ENCODE data around the gene BCL2. TPM values are rescaled to one million over a fixed set of nuclear protein-coding genes. Genes with fewer than 3 reads are reported as not detected.

Gene BCL2
- total RNA-seq, 1 donor from 2014 or later: 7.7 TPM

DNA sequence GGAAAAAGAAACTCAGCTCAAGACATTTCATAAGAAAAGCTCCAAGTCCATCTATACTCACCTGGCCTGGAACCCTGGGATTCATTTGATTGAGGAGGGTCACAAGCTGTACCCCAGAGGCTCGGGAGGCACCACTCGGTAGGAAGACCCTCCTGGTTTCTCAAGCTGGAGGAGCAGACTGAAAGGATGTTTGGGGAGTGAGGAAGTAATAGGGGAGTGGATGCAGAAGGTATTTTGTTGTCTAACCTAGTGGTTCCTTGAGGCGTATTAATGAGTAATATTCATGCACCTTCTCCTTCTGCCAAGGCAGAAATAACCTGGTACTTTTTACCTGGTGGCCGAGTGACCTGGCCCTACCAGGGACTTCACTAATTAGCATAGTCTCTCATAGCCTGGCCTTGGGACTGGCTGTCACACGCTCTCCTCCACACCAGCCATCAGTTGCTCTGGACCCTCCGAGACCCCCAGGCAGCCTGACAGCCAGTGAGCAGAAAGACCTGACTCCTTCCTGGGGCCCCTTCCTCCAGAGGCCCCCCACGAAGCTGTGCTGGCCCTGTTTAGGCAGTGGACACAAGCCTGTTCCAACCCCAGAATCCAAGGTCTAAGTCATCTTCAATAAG, 161.4 kb downstream of the BCL2 start:
- intact Hi-C loops (cut with micrococcal nuclease): loop anchor here (10.0 kb wide), 1 partner anchor 133 kb away; no protein-coding TSS in a partner anchor
- DNase-seq (no peak), ATAC-seq (no peak)

- intact Hi-C loops (cut with micrococcal nuclease): loop anchor here (10.0 kb wide), 1 partner anchor 133 kb away; no protein-coding TSS in a partner anchor
- ATAC-seq (no peak), DNase-seq (no peak)
Measured at GRCh38 chr18:63157293-63158011, 162.1 kb downstream of the BCL2 start.

DNA sequence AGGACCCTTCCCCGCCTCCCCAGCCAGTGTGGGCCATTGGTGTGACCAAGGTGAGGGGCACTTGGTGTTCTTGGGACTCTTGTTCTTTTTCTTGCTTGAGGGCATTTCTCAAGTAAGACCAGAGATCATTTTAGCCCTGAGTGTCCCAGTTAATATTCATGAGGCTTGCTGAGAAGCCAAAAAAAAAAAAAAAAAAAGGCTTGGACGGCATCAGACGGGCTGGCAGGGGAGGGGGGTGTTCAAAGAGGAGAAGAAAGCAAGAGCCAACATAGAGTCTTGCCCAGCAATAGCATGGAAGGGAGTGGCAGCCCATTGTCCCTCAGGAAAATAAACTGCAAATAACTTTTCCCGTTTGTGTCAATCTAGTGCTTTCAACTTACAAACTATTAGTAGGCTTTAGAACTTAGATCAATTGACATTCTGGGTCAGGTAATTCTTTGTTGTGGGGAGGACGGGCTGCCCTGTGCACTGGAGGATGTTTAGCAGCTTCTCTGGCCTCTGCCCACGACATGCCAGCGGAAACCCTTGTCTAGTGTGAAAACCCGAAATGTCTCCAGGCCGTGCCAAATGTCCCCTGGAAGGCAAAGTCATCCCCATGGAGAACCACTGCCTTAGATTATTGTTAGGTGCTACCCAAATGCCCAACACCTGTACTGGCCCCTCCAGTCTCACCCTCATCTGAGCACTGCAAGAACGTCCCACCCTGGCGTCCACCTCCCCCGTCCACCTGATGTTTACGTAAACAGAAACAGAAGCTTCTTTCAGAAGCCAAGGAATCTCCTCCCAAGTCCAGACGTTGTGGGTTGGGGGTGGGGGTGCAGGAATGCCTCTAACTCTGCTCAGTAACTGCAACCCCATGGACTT, 163.4 kb downstream of the BCL2 start:
- no peak for ATAC-seq
- intact Hi-C loops (cut with micrococcal nuclease): loop anchor here (10.0 kb wide), 1 partner anchor 131 kb away; no protein-coding TSS in a partner anchor
- no peak for DNase-seq

GRCh38 chr18:63155169-63155852, 164.3 kb downstream of the BCL2 start:
- intact Hi-C loops (cut with micrococcal nuclease): loop anchor here (10.0 kb wide), 1 partner anchor 131 kb away; no protein-coding TSS in a partner anchor
- DNase-seq (peak; percentile 63), ATAC-seq (peak; percentile 89)

GRCh38 chr18:63154350-63155152, 165.0 kb downstream of the BCL2 start:
- DNase-seq: no peak
- no peak for ATAC-seq
- intact Hi-C loops (cut with micrococcal nuclease): loop anchor here (10.0 kb wide), 1 partner anchor 130 kb away; no protein-coding TSS in a partner anchor

DNA sequence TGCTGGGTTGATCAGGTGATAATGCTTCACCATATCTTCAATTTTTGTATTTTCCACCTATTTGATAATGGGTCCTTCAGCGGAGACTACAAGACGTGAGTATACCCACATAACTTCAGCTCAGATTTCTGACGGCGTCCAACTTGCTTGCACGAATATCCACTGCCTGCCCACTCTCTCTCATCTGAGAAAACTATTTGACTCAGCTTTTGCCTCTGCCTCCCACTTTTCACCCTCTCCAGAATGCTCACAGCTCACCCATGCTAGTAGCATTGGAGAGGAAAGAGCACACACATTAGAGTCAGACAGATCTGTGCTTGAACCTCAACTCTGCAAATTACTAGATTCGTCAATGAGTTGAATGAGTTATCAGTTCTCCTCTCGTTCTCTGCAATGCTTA, 166.8 kb downstream of the BCL2 start:
- no peak for ATAC-seq
- no peak for DNase-seq
- intact Hi-C loops (cut with micrococcal nuclease): loop anchor here (10.0 kb wide), 1 partner anchor 128 kb away; no protein-coding TSS in a partner anchor

DNA sequence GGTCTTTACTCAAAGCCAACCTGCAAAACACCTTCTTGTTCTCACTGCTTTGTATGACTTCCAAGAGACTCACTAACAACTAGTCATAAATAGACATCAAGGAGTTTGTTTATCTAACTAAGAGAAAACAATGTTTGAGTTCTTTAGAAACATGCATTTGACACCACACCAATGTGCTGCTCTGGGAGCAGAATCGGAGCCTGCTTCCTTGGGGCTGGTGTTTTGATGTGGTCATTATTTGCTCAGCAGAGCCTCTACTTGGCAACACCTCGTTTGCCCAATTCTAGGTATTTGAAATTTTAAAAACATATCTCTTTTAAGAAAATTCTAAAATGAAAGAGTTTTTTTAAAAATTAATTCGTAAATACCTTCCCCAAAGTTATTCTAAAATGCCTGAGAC, 167.5 kb downstream of the BCL2 start:
- DNase-seq: no peak
- ATAC-seq: no peak
- intact Hi-C loops (cut with micrococcal nuclease): loop anchor here (10.0 kb wide), 1 partner anchor 127 kb away; no protein-coding TSS in a partner anchor

DNA sequence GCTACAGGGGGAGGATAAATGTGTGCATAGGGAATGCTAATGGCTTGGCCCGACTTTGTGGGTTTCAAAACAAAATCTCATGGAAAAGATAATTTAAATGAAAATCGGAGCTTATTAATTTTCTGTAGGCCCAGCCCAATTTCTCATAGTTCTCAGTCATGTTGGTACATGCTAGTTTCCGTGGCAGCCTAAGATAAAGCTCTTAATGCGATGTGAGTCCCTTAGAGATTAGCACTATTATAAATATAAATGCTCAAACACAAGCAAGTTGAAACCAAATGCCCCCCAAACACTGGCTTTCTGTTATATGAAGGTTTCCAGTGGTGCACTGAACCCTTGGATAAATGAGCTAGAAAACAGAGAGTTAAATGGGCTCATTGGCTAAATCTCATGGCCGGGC, 168.0 kb downstream of the BCL2 start:
- intact Hi-C loops (cut with micrococcal nuclease): loop anchor here (10.0 kb wide), 1 partner anchor 127 kb away; no protein-coding TSS in a partner anchor
- DNase-seq: no peak
- no peak for ATAC-seq

GRCh38 chr18:63150942-63151421, 168.6 kb downstream of the BCL2 start:
- ATAC-seq (no peak), DNase-seq (no peak)
- intact Hi-C loops (cut with micrococcal nuclease): loop anchor here (10.0 kb wide), 1 partner anchor 126 kb away; no protein-coding TSS in a partner anchor

- no peak for ATAC-seq
- intact Hi-C loops (cut with micrococcal nuclease): loop anchor here (10.0 kb wide), 1 partner anchor 126 kb away; no protein-coding TSS in a partner anchor
Measured at GRCh38 chr18:63150326-63150725, 169.2 kb downstream of the BCL2 start.

GRCh38 chr18:63149302-63149587, 170.3 kb downstream of the BCL2 start:
- ATAC-seq: peak; percentile 62
- no peak for DNase-seq
- intact Hi-C loops (cut with micrococcal nuclease): no loop called here

More at GRCh38 chr18:63150326-63150725, 169.2 kb downstream of the BCL2 start:
- DNase-seq: no peak

- intact Hi-C loops (cut with micrococcal nuclease): no loop called here
- peak; percentile 69 for ATAC-seq
- DNase-seq: peak; percentile 55
Measured at GRCh38 chr18:63148449-63149301, 170.9 kb downstream of the BCL2 start.

DNA sequence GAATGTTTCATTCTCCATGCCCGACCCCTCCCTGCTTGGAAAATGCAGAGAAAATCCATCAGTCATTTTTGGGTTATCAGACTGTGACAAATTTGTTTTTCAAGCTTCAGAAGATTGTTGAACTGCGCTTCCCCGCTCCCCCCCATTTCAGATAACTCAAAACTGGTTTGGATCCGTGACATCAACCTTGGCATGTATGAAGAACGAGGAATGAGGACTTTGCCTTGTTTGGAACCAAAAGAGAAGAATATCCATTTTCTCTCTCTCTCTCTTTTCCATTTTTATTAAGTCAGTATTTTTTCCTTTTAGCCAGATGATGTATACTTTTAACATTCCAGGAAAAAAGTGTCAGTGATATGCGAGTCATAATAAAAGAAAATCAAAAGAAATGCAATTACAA, 171.6 kb downstream of the BCL2 start:
- DNase-seq (no peak), ATAC-seq (no peak)
- intact Hi-C loops (cut with micrococcal nuclease): no loop called here

GRCh38 chr18:63146828-63147409, 172.7 kb downstream of the BCL2 start:
- DNase-seq (no peak), ATAC-seq (no peak)
- intact Hi-C loops (cut with micrococcal nuclease): no loop called here

DNA sequence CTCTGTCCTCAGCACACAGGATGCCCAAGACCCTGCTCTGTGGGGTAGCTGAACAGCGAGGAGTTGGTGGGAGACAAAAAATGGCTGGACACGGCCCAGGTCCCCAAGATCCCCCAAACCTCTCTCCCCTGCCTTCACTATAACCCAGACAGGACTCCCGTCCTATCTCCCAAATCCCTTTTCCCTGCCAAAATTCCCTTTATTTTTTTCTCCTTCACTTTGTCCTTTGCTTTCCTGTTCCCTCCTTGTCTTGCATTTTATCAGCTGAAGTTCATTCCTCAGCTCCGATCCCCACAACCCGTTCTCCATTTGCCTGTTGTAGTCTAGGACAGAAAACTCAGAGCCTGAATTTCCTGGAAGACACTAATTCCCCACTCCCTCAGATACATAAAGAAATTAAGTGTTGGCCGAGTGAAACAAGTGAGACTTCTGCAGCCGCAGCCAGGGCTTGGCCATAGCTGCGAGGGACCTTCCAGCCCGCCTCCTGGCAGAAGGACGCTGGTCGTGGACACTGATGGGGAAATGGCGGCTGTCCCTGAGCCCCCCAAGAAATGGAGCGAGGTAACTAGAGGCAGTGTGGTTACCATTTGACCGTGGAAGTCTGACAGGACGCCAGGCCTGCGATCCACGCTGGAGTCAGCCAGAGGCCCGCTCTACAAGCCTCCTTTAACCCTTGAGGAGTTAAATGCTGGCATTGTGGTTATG, 173.6 kb downstream of the BCL2 start:
- ATAC-seq: no peak
- no peak for DNase-seq
- intact Hi-C loops (cut with micrococcal nuclease): no loop called here

DNA sequence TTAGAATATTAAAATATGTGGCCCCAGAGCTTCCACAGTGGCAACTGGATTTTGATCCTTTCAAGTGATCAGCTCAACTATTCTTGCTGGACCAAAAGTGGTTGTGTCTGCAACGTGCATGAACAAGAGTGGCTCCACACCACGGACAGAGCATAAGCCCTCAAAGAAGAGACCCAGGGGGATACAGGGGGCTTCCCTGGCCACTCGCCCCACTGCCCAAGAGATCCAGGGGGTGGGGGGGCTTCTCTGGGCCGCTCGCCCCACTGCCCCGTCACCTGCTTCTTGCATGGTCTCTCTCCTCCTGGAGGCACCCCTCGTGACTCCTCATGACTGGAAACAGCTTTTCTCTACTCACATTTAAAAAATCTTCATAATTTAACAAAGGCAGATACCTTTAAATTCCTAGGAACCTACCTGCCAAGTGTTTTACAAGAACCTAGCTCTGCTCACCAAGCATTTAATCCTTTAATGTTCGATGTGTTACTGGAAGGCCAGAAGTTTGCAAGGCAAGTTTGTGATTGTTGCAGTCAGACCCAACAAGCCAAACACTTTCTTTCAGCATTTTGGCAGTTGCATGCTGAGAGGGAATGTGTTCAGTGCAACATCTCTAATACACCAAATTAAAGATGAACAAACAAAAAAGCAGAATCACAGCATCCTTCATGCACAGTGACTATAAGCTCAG, 174.3 kb downstream of the BCL2 start:
- DNase-seq (no peak), ATAC-seq (no peak)
- intact Hi-C loops (cut with micrococcal nuclease): no loop called here
